Transverse colon (tissue), 4 donors: ENCODE data around the gene JARID2. TPM values are rescaled to one million over a fixed set of nuclear protein-coding genes. Genes with fewer than 3 reads are reported as not detected.
A peak's percentile ranks its signal among the peaks of the same experiment; 100 is the strongest.

Source experiments
- DNase-seq: peaks from one replicate; pipeline ENCODE4 v3.0.0-alpha.2; 2019
- H3K27ac ChIP-seq, 4 donors: fragments of 200-600 bp; sonication (generic); 2 replicates each; pipeline ENCODE4 v1.5.1; 2016 to 2018; ENCODE audit warnings: inconsistent platforms in 4 of 4
- H3K27me3 ChIP-seq: fragments of 200-600 bp; sonication (generic); 2 replicates; pipeline ENCODE4 v1.5.1; 2017; ENCODE audit warnings: inconsistent platforms
- H3K36me3 ChIP-seq, 4 donors: fragments of 200-600 bp; sonication (generic); 2 replicates each; pipeline ENCODE4 v1.5.1; 2017 to 2019; ENCODE audit warnings: inconsistent platforms in 4 of 4
- H3K4me1 ChIP-seq, 4 donors: fragments of 200-600 bp; sonication (generic); 2 replicates each; pipeline ENCODE4 v1.5.1; 2017 to 2020; ENCODE audit warnings: inconsistent platforms in 4 of 4
- H3K4me3 ChIP-seq, 4 donors: fragments of 200-600 bp; sonication (generic); 1 replicate in 1 of 4; 2 replicates in 3 of 4; pipeline versions ENCODE4 v1.5.1 to v1.6.1; 2017 to 2019; ENCODE audit warnings: inconsistent platforms in 4 of 4
- H3K9me3 ChIP-seq, 2 donors: fragments of 200-600 bp; sonication (generic); 2 replicates each; pipeline ENCODE4 v1.5.1; 2017 to 2019; ENCODE audit warnings: inconsistent platforms in 2 of 2
- EP300 ChIP-seq: sonication (generic); formaldehyde crosslinking; IDR thresholded peaks from one replicate; pipeline ENCODE4 v1.6.1; 2017; ENCODE audit warnings: antibody characterized with exemption, low read depth
- POLR2A ChIP-seq: fragments of 450-650 bp; IDR thresholded peaks from one replicate; pipeline ENCODE4 v1.6.1; 2016; ENCODE audit warnings: antibody characterized with exemption, mild to moderate bottlenecking, moderate library complexity
- POLR2AphosphoS5 ChIP-seq, 3 donors: sonication (generic); formaldehyde crosslinking; IDR thresholded peaks; one replicate each; pipeline ENCODE4 v1.6.1; 2016; ENCODE audit warnings: antibody characterized with exemption in 3 of 3
- WGBS, 2 donors: methylation state at CpG; one replicate each; pipeline ENCODE4 v1.1.5; 2018; ENCODE audit warnings: low coverage in 1 of 2; 5-methylcytosine and 5-hydroxymethylcytosine counted together
- in situ Hi-C, 4 donors: fragments of 200-750 bp; cut with MboI; loops; one replicate each; pipeline versions ENCODE4 v1.15.0 to v1.15.1; 2017; ENCODE audit warnings: low sequenced_read_pairs in 3 of 4, low pct_ligation_motif_present in 1 of 4, low pct_unique_long_range_greater_than_20kb in 1 of 4
- intact Hi-C: fragments of 100-400 bp; cut with DNase I; formaldehyde crosslinking; loops from one replicate; pipeline ENCODE4 v1.15.1; 2023; ENCODE audit warnings: low total_unique reads
- total RNA-seq, 4 donors: library from RNA; depleted of rRNA; stranded (reverse); fragments of >200 nt; gene quantifications; one replicate each; pipeline ENCODE4 v1.1.0, GENCODE V29; 2016
- TF ChIP-seq, protein P1 (sequence below), 5 experiments: fragments of 200-600 bp in 3 of 5; fragments of 450-650 bp in 2 of 5; sonication (generic) in 3 of 5; IDR thresholded peaks; 1 replicate in 2 of 5; 2 replicates in 3 of 5; pipeline ENCODE4 v1.5.1; 2016 to 2017; ENCODE audit warnings: antibody characterized with exemption in 5 of 5, inconsistent platforms in 3 of 5, mild to moderate bottlenecking in 2 of 5, moderate library complexity in 1 of 5

JARID2 gene
- total RNA-seq, 4 donors from 2014 or later: 9.4 to 18.7 (median 10.9) TPM

DNA sequence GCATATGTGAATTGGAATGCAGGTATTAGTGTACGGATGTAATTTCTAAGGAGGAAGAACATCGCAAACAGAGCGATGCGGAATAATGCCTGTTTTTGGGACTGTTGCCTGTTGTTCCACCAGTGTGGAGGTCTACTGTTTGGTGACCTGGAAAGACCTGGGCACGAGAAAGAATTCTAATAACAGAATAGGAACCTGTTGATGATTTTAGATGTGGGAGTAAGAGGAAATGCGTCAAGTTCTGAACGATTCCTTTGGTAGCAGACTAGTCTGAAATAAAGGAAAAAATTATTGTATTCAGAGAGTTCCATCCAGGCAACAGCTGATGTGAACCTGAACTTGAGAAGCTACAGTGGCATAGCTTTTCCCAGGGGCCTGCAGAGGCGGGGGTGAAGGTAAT, 224.9 kb downstream of the JARID2 start:
- H3K9me3 ChIP-seq: no peaks in the 10 kb centered on the region
- intact Hi-C loops: no loop called here
- peaks cover 0 to 4% (median 0%) of the 10 kb centered on the region in 4 donors for H3K36me3 ChIP-seq
- in situ Hi-C loops: no loop called here
- H3K27me3 ChIP-seq: no peaks in the 10 kb centered on the region
- WGBS, 2 donors: 93 to 96% methylated on average over 8 of the region's 8 CpGs
- peaks cover 0 to 6% (median 0%) of the 10 kb centered on the region in 4 donors for H3K4me1 ChIP-seq
- no peak for DNase-seq
- TF ChIP-seq EP300 (no peak), POLR2A (no peak), POLR2AphosphoS5 (IDR thresholded peaks at IDR 0.05) (no peak)
- TF ChIP-seq, protein P1, sequence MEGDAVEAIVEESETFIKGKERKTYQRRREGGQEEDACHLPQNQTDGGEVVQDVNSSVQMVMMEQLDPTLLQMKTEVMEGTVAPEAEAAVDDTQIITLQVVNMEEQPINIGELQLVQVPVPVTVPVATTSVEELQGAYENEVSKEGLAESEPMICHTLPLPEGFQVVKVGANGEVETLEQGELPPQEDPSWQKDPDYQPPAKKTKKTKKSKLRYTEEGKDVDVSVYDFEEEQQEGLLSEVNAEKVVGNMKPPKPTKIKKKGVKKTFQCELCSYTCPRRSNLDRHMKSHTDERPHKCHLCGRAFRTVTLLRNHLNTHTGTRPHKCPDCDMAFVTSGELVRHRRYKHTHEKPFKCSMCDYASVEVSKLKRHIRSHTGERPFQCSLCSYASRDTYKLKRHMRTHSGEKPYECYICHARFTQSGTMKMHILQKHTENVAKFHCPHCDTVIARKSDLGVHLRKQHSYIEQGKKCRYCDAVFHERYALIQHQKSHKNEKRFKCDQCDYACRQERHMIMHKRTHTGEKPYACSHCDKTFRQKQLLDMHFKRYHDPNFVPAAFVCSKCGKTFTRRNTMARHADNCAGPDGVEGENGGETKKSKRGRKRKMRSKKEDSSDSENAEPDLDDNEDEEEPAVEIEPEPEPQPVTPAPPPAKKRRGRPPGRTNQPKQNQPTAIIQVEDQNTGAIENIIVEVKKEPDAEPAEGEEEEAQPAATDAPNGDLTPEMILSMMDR (IDR thresholded peaks at IDR 0.05): no peak
- H3K27ac ChIP-seq: no peak overlapping the region
- no peak overlapping the region for H3K4me3 ChIP-seq

DNA sequence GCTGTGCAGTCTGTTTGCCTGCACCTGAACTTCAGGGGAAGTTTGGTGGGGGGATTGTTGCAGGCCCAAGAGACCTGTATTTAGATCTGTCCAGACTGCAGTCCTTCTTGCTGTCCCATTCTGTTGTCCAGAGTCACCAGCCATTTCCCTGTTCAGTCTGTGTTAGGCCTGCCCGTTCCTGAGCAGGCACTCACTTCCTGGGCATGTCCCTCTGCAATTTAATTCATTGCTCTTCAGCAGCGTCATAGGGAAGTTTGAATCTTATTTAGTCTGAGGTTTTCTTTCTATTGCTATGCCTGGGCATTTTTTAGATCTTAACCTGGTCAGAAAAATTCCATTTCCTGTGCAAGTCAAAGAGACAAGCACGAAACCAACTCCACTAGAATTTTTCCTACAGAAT, 226.8 kb downstream of the JARID2 start:
- in situ Hi-C loops (no loop called here), intact Hi-C loops (no loop called here)
- H3K4me3 ChIP-seq: no peak overlapping the region
- 64 to 86% methylated on average over 2 to 3 of the region's 3 CpGs for WGBS, 2 donors
- H3K36me3 ChIP-seq: peaks cover 0 to 4% (median 0%) of the 10 kb centered on the region in 4 donors
- no peak for DNase-seq
- TF ChIP-seq, protein P1 (IDR thresholded peaks at IDR 0.05): no peak
- TF ChIP-seq EP300: no peak
- TF ChIP-seq POLR2AphosphoS5 (IDR thresholded peaks at IDR 0.05): no peak
- TF ChIP-seq POLR2A: no peak
- H3K4me1 ChIP-seq: peaks cover 0 to 19% (median 0%) of the 10 kb centered on the region in 4 donors
- H3K27ac ChIP-seq: peak overlapping the region in 1 of 4 donors; percentile 26
- no peaks in the 10 kb centered on the region for H3K27me3 ChIP-seq
- H3K9me3 ChIP-seq: no peaks in the 10 kb centered on the region

DNA sequence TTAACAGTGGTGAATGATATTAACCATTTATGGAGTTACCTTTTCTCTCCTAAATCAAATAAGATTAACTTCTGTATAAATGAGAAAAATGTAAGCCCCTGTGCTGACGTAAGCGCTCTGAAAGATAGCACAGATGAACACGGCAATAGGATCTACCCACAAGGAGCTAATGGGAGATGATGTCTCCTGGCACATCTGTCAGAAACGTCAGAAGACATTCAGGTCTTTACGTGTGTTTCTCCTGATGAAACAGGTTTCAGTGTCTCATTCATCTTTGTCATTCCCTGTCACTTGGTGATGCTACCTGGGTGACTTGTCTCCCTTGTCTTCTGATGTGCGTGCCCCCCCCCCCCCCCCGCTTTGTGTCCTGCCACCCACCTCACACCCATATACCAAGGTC, 227.3 kb downstream of the JARID2 start:
- Histone ChIP-seq H3K36me3 (peaks cover 0 to 4% (median 0%) of the 10 kb centered on the region in 4 donors), H3K9me3 (no peaks in the 10 kb centered on the region), H3K4me3 (no peak overlapping the region), H3K4me1 (peaks cover 0 to 19% (median 0%) of the 10 kb centered on the region in 4 donors), H3K27ac (peak overlapping the region in 1 of 4 donors; percentile 26), H3K27me3 (no peaks in the 10 kb centered on the region)
- DNase-seq: no peak
- in situ Hi-C loops: no loop called here
- WGBS, 2 donors: 95 to 96% methylated on average over 6 of the region's 7 CpGs
- TF ChIP-seq POLR2AphosphoS5 (IDR thresholded peaks at IDR 0.05) (no peak), POLR2A (no peak), EP300 (no peak)
- TF ChIP-seq, protein P1 (IDR thresholded peaks at IDR 0.05): no peak
- intact Hi-C loops: no loop called here

DNA sequence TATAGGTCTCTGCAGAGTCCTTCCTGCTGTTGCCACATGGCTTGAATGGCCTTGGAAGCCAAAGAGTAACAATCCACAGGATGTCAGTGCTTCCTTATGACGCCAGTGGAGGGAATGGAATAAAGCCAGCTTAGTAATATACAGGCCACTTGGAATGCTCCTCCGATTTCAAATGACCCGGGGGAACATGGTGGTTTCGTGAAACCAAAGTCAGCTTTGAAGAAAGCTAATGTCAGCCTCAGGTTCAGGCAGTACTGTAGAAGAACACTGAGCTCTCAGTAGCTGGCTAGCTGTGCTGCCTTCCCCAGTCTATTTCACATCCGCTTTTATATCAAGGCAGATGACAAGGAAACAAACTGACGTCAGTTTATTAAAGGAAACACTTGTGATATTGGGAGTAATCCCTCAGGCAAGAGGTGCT, 227.9 kb downstream of the JARID2 start:
- intact Hi-C loops: no loop called here
- no peak for DNase-seq
- 77 to 86% methylated on average over 2 to 6 of the region's 6 CpGs for WGBS, 2 donors
- Histone ChIP-seq H3K36me3 (peaks cover 0 to 4% (median 0%) of the 10 kb centered on the region in 4 donors), H3K4me1 (peaks cover 0 to 19% (median 0%) of the 10 kb centered on the region in 4 donors), H3K27ac (peak overlapping the region in 2 of 4 donors; percentile 1 to 26), H3K4me3 (no peak overlapping the region), H3K27me3 (no peaks in the 10 kb centered on the region), H3K9me3 (no peaks in the 10 kb centered on the region)
- in situ Hi-C loops: no loop called here
- no peak for TF ChIP-seq POLR2A
- no peak for TF ChIP-seq POLR2AphosphoS5 (IDR thresholded peaks at IDR 0.05)
- TF ChIP-seq EP300: no peak
- TF ChIP-seq, protein P1 (IDR thresholded peaks at IDR 0.05): no peak
